Subcutaneous adipose tissue (tissue), 4 donors: ENCODE measurements around the gene SHROOM1. TPM values are rescaled to one million over a fixed set of nuclear protein-coding genes. Genes with fewer than 3 reads are reported as not detected.

Source experiments
- total RNA-seq, 4 donors: library from RNA; depleted of rRNA; stranded (reverse); fragments of >200 nt; gene quantifications; one replicate each; pipeline ENCODE4 v1.1.0, GENCODE V29; 2016
- TF ChIP-seq, protein P1 (sequence below): fragments of 450-650 bp; IDR thresholded peaks from one replicate; pipeline ENCODE4 v1.5.1; 2016; ENCODE audit warnings: low read depth, mild to moderate bottlenecking, control low read depth, antibody characterized with exemption, moderate library complexity

Gene SHROOM1
- total RNA-seq, 4 donors from 2014 or later: 0.49 to 8.3 (median 3.4) TPM

- TF ChIP-seq, protein P1, sequence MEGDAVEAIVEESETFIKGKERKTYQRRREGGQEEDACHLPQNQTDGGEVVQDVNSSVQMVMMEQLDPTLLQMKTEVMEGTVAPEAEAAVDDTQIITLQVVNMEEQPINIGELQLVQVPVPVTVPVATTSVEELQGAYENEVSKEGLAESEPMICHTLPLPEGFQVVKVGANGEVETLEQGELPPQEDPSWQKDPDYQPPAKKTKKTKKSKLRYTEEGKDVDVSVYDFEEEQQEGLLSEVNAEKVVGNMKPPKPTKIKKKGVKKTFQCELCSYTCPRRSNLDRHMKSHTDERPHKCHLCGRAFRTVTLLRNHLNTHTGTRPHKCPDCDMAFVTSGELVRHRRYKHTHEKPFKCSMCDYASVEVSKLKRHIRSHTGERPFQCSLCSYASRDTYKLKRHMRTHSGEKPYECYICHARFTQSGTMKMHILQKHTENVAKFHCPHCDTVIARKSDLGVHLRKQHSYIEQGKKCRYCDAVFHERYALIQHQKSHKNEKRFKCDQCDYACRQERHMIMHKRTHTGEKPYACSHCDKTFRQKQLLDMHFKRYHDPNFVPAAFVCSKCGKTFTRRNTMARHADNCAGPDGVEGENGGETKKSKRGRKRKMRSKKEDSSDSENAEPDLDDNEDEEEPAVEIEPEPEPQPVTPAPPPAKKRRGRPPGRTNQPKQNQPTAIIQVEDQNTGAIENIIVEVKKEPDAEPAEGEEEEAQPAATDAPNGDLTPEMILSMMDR: no peak
These were observed 14.4 kb downstream of the SHROOM1 start for GRCh38 chr5:132816083-132816482.

DNA sequence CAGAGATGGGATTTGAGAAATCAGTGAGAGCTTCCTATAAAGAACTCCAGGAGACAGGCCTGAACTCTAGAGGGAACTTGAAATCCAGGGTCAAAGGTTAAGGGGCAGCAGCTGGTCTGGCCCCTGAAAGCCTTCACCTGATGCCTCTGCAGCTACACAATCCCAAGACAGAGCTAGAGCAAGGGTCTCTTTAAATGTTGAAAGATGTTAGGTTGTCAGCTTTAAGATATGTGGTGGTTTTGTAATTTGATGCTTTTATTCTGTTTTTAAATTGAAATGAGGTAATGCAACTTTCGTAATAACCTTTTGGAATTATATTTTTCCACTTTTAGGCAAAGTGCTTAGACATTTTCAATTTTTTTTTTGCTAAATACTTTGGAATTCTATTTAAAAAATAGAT is 15.0 kb downstream of the SHROOM1 start:
- TF ChIP-seq, protein P1: no peak

GRCh38 chr5:132814503-132815294 is 15.7 kb downstream of the SHROOM1 start:
- TF ChIP-seq, protein P1: no peak

DNA sequence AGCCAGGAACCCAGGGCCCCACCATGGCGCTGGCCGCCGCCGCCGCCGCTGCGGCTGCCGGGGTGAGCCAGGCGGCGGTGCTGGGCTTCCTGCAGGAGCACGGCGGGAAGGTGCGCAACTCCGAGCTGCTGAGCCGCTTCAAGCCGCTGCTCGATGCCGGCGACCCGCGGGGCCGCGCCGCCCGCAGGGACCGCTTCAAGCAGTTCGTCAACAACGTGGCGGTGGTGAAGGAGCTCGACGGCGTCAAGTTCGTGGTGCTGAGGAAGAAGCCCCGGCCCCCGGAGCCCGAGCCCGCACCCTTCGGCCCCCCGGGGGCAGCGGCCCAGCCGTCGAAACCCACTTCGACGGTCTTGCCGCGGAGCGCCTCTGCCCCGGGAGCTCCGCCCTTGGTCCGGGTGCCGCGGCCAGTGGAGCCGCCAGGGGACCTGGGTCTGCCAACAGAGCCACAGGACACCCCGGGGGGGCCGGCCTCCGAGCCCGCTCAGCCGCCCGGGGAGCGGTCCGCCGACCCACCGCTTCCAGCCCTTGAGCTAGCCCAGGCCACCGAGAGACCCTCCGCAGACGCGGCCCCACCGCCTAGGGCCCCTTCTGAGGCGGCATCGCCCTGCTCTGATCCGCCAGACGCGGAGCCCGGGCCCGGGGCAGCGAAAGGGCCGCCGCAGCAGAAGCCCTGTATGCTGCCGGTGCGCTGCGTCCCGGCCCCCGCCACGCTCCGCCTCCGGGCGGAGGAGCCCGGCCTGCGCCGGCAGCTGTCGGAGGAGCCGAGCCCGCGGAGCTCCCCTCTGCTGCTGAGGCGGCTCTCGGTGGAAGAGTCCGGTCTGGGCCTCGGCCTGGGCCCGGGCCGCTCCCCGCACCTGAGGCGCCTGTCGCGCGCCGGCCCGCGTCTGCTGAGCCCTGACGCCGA is 16.6 kb downstream of the SHROOM1 start:
- TF ChIP-seq, protein P1: no peak

- TF ChIP-seq, protein P1: no peak
These were observed 17.5 kb downstream of the SHROOM1 start, which contains the start of gene SOWAHA for GRCh38 chr5:132812781-132813598. SOWAHA (plus strand) TSS chr5:132813302; CDS start chr5:132813622, 320 bp downstream.

- TF ChIP-seq, protein P1: no peak
These were observed 18.2 kb downstream of the SHROOM1 start for GRCh38 chr5:132812123-132812765.
